ENCODE measurements around the gene RPL41.

The RPL41 gene

GRCh38 chr12:56127888-56128669 is 11.6 kb downstream of the RPL41 start, which contains the start of gene ESYT1:
ESYT1 (plus strand) TSS chr12:56128267; CDS start chr12:56128320, 53 bp downstream.
- DNase-seq (ENCODE audit: low read depth) = peak; percentile 92

- no peak for DNase-seq (ENCODE audit: low read depth)
Observed at GRCh38 chr12:56128670-56129205, 12.3 kb downstream of the RPL41 start.

GRCh38 chr12:56129206-56129941 is 12.9 kb downstream of the RPL41 start:
- peak; percentile 66 for DNase-seq (ENCODE audit: low read depth)

GRCh38 chr12:56129942-56130495 is 13.6 kb downstream of the RPL41 start:
- no peak for DNase-seq (ENCODE audit: low read depth)

- DNase-seq (ENCODE audit: low read depth) = no peak
Observed at GRCh38 chr12:56130876-56131275, 14.4 kb downstream of the RPL41 start.

- no peak for DNase-seq (ENCODE audit: low read depth)
Observed at GRCh38 chr12:56134897-56135296, 18.5 kb downstream of the RPL41 start.

DNA sequence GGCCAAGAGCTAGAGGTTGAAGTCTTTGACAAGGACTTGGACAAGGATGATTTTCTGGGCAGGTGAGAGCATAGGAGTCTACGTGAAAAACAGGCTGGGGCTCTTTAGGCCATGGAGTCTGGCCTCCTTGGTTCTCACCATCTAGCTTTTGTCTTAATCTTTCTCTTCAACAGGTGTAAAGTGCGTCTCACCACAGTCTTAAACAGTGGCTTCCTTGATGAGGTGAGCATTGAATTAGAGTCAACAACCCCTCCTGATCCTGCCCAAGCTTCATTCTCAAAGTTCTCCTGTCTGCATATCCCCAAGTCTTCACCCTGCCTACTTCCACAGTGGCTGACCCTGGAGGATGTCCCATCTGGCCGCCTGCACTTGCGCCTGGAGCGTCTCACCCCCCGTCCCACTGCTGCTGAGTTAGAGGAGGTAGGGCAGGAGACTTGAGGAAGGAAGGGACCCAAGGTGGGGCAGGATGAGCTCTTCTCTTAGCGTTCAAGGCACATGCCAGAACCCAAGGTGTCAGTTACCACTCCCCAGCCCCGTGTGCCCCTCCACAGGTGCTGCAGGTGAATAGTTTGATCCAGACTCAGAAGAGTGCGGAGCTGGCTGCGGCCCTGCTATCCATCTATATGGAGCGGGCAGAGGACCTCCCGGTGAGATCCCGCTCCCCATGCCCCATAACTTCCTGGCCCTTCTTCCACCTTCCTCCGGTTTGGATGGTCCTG is 21.6 kb downstream of the RPL41 start:
- DNase-seq (ENCODE audit: low read depth) = no peak

- DNase-seq (ENCODE audit: low read depth) = no peak
Observed at GRCh38 chr12:56141946-56142784, 25.7 kb downstream of the RPL41 start.

DNA sequence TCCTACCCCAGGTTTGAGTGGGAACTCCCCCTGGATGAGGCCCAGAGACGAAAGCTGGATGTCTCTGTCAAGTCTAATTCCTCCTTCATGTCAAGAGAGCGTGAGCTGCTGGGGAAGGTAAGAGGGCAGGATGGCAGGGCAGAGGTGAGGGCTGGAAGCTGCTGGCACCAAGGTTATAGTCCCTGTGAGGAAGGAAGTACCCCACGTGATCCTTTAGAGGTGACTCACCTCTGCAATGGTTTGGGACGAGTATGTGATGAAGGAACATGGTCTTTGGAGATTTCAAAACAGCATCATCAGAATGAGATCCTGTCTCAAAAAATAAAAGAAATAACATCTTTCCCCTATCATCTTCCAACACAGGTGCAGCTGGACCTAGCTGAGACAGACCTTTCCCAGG is 26.8 kb downstream of the RPL41 start:
- DNase-seq (ENCODE audit: low read depth) = no peak

DNA sequence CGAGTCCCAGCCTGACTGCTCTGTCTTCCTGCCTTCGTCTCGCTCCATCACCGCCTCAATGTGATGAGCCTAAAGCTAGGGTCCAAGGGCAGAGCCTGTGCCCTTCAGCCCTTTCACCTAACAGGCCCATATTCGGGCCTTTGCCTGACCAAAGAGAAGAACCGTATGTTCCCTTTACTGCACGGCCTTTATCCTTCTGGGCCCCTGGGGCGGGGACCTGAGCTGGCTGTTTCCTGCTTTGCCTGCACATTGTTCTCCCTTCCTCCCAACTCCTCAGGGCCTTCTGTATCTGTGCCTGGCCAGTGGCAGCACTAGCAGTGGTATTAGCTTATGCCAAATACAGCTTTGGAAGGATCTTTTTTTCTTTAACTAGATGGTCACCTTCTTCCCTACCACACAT is 27.4 kb downstream of the RPL41 start:
- no peak for DNase-seq (ENCODE audit: low read depth)

GRCh38 chr12:56145217-56145616 is 28.8 kb downstream of the RPL41 start:
- DNase-seq (ENCODE audit: low read depth) = no peak

GRCh38 chr12:56146492-56147460 is 30.3 kb downstream of the RPL41 start:
- no peak for DNase-seq (ENCODE audit: low read depth)

DNA sequence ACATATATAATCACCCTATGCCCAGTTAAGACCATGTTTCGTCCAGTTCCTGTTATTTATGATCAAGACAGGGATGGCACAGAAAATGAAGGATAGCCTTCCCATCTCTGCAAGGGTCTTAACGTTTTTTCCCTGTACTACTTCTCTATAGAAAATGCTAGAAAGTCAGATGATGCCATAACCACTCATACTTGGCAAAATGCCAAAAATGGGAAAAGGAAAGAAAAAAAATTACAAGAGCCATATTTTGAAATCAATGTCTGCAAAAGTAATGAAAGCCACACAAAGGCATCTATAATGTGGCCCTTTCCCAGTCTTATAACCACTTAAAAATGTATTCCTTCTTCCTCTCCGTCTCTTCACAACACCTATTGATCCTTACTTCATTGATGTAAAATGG is 34.1 kb downstream of the RPL41 start:
- no peak for DNase-seq (ENCODE audit: low read depth)

DNA sequence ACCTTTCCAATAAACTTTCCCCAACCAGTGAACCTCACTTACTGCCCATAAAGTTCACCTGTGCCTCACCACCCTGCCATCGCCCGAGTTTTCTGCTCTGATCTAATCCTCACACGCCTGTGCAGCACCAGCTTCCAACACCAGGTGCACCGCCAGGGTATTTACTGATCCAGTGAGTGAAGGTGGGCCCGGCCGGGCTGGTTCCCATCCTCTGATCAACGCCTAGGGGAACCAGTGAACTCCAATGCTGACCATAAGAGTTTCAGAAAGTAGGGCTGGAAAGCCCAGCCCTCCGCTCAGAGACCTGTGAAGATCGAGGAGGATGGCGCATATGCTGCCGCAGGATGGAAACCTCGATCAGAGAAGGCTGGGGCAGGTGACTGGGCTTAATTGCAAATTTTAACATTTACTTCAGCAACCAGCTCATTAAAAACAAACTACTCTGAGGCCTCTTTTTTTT is 35.3 kb downstream of the RPL41 start:
- peak; percentile 50 for DNase-seq (ENCODE audit: low read depth)

DNA sequence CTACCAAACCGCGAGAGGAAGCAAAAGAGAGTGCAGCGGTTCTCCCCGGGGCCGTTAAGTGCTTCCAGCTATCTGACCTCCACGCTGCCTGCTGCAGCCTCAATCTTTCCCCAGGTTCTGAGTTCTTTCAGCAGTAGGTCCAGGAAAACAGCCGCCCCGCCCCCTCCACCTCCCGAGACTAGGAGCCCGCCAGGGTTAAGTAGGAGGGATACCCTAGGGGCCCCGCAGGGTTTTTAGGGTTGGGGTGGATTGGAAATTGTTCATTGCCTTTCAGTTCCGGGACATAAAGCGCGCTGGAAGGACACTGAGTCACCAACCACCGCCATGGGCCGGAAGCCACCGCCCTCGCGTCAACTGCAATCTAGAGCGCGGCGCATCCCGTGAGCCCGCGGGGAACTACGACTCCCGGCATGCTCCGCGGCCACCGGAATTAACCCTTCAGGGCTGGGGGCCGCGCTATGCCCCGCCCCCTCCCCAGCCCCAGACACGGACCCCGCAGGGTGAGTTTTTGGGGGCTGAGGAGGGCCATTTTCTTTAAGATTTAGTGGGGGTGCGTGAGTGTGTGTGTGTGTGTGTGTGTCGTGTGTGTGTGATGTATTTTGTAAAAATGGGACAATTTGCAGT is 35.8 kb downstream of the RPL41 start, which contains the start of gene MYL6B:
Gene MYL6B (plus strand): TSS at position 456 of the 624 bp plus-strand sequence. CDS start 1,332 bp downstream, outside the sequence.
- peak; percentile 88 for DNase-seq (ENCODE audit: low read depth)

DNA sequence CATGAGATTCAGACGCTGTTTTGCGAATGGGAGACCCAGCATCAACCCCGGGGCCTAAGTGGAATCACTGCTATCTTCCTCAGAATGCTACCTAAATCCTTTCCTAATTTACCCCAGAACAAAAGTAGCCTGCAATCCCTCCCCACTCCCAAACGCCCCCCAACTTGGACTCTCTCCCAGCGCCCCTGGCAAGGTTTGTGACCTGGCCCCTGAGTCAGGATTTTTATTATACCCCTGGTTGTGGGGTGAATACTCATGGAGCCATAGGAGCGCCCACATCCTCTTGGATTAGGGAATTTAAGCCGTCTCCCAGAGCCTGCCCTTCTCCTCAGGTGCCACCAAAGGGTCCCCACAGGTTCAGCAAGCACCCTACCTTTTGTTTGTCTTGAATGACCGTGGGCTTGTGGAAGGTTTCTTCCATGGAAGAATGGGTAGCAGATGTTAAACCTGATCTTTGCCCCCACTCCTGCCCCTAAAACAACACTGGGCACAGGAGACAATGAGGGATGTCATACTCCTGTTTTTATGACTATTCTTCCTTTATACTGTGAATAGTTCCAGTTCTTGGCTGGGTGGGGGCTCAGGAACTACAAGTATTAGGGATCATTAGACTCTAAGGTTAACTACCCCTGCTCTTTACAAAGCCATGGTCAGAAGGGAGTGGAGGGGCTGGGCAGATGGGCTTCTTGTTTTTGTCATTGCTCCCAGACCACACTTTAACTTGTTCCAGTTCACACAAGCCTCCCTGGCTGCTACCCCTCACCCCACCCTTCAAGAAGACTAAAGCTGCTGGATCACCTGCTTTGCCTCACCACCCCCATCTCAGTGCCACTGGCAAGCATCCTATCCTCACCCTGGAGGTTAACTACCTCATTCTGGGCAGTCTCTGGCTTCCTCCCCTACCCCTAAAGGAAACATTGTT is 36.6 kb downstream of the RPL41 start:
- DNase-seq (ENCODE audit: low read depth) = no peak

DNA sequence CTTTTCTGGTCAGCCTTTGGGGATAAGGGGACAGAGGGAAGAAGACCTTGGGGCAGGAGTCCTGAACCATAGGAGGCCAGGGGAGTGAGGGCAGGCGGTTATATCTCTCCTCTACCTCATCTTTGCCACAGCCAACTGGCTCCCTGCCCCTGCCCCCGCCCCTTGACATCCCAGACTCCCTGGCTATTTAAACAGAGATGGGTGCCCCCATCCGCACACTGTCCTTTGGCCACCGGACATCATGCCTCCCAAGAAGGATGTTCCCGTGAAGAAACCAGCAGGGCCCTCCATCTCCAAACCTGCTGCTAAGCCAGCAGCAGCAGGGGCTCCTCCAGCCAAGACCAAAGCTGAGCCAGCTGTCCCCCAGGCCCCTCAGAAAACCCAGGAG is 37.2 kb downstream of the RPL41 start:
- no peak for DNase-seq (ENCODE audit: low read depth)

GRCh38 chr12:56154246-56154771 is 37.9 kb downstream of the RPL41 start:
- DNase-seq (ENCODE audit: low read depth) = no peak

Measured in activated T-cell treated with anti-CD3 and anti-CD28 coated beads for 1 hour (primary cell).